ENCODE results near the gene MPRIP.

MPRIP gene

GRCh38 chr17:17104036-17104435, 61.8 kb downstream of the MPRIP start:
- Histone ChIP-seq H4K91ac (ENCODE audit: low read depth, low read length) (no peak overlapping the region), H3K9me3 (ENCODE audit: insufficient read depth, low read depth, low read length) (no peaks in the 10 kb centered on the region), H3K18ac (ENCODE audit: low read length) (no peak overlapping the region), H3K4me2 (ENCODE audit: low read length) (no peak overlapping the region), H2BK12ac (ENCODE audit: low read length) (no peak overlapping the region), H3K36me3 (ENCODE audit: control insufficient read depth in 1 of 2, insufficient read depth in 2 of 2, low read length in 2 of 2) (peaks cover 11 to 32% of the 10 kb centered on the region in 2 experiments), H3K4ac (ENCODE audit: low read depth, low read length) (no peak overlapping the region), H3K23ac (ENCODE audit: low read length) (no peak overlapping the region), H2AK5ac (ENCODE audit: low read length) (no peak overlapping the region), H3K4me1 (ENCODE audit: control insufficient read depth in 1 of 2, insufficient read depth in 2 of 2, low read length in 2 of 2) (peaks cover 0 to 7% of the 10 kb centered on the region in 2 experiments), H4K12ac (ENCODE audit: low read depth, low read length) (no peak overlapping the region), H3K79me2 (ENCODE audit: control insufficient read depth, insufficient read depth, low read length, poor library complexity) (no peaks in the 10 kb centered on the region), H3K27me3 (ENCODE audit: insufficient read depth, low read length) (no peaks in the 10 kb centered on the region), H4K8ac (ENCODE audit: low read depth, low read length) (no peak overlapping the region), H2AFZ (ENCODE audit: insufficient read depth, low read length, poor library complexity) (no peak overlapping the region), H3K79me1 (ENCODE audit: low read length) (no peaks in the 10 kb centered on the region), H3K9ac (ENCODE audit: low read length) (no peak overlapping the region), H3K14ac (ENCODE audit: low read length) (no peak overlapping the region), H3K4me3 (ENCODE audit: low read depth, low read length) (no peak overlapping the region), H2BK5ac (ENCODE audit: low read depth, low read length, poor library complexity) (no peak overlapping the region), H3K27ac (ENCODE audit: low read depth, low read length) (no peak overlapping the region), H2BK120ac (ENCODE audit: insufficient read depth, low read length, poor library complexity) (no peak overlapping the region)
- WGBS (ENCODE audit: extremely low coverage, insufficient coverage, insufficient read length) = no CpG with 5 or more reads among the region's 6 CpGs
- no peak for DNase-seq

DNA sequence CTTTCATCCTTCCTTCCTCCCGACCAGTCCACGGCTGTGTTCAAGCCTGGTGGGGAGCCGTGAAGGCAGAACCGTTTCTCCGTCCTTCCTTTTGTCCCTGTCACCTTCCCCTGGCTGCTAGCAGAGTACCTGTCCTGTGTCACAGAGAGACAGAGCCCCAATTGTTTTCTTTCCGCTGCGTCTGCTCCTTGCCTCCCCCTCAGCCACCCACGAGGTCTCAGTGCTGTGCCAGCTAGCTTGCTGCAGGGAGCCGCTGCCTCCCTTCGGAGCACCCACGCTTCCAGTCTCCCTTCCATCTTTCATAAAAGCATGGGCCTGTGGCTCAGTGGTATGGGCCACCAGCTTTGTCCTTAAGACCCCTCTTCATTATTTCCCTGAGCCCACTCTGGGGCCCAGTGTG, 62.2 kb downstream of the MPRIP start:
- Histone ChIP-seq H3K18ac (ENCODE audit: low read length) (no peak overlapping the region), H3K79me2 (ENCODE audit: control insufficient read depth, insufficient read depth, low read length, poor library complexity) (no peaks in the 10 kb centered on the region), H2BK120ac (ENCODE audit: insufficient read depth, low read length, poor library complexity) (no peak overlapping the region), H3K4me1 (ENCODE audit: control insufficient read depth in 1 of 2, insufficient read depth in 2 of 2, low read length in 2 of 2) (peaks cover 0 to 6% of the 10 kb centered on the region in 2 experiments), H3K9me3 (ENCODE audit: insufficient read depth, low read depth, low read length) (no peaks in the 10 kb centered on the region), H2BK5ac (ENCODE audit: low read depth, low read length, poor library complexity) (no peak overlapping the region), H4K8ac (ENCODE audit: low read depth, low read length) (no peak overlapping the region), H3K79me1 (ENCODE audit: low read length) (no peaks in the 10 kb centered on the region), H2BK12ac (ENCODE audit: low read length) (no peak overlapping the region), H3K14ac (ENCODE audit: low read length) (no peak overlapping the region), H3K27me3 (ENCODE audit: insufficient read depth, low read length) (no peaks in the 10 kb centered on the region), H3K9ac (ENCODE audit: low read length) (no peak overlapping the region), H3K27ac (ENCODE audit: low read depth, low read length) (no peak overlapping the region), H2AFZ (ENCODE audit: insufficient read depth, low read length, poor library complexity) (no peak overlapping the region), H3K4me2 (ENCODE audit: low read length) (no peak overlapping the region), H4K12ac (ENCODE audit: low read depth, low read length) (no peak overlapping the region), H3K4ac (ENCODE audit: low read depth, low read length) (no peak overlapping the region), H2AK5ac (ENCODE audit: low read length) (no peak overlapping the region), H3K23ac (ENCODE audit: low read length) (no peak overlapping the region), H3K4me3 (ENCODE audit: low read depth, low read length) (no peak overlapping the region), H4K91ac (ENCODE audit: low read depth, low read length) (no peak overlapping the region), H3K36me3 (ENCODE audit: control insufficient read depth in 1 of 2, insufficient read depth in 2 of 2, low read length in 2 of 2) (peaks cover 11 to 32% of the 10 kb centered on the region in 2 experiments)
- DNase-seq = no peak
- no CpG with 5 or more reads among the region's 11 CpGs for WGBS (ENCODE audit: extremely low coverage, insufficient coverage, insufficient read length)

DNA sequence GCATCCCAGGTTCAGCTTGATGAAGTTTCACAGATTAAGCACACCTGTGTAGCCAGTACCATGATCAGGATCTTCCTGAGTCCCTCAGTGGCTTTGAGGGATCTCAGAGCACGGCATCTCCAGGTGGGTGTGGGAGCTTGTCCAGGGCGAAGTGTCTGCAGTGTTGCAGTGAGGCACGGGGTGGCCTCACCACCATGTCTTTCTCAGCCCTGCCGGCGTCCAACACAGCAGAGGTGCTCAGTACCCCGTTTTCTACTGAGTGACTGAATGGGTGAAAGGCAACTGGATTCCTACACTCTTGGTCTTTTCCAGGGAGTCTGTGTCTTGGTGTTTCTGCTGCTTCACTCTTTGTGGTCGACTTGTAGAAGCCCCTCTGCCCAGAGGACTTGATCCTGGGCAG, 63.7 kb downstream of the MPRIP start:
- H4K12ac ChIP-seq (ENCODE audit: low read depth, low read length) = no peak overlapping the region
- WGBS (ENCODE audit: extremely low coverage, insufficient coverage, insufficient read length) = no CpG with 5 or more reads among the region's 7 CpGs
- no peak overlapping the region for H2BK5ac ChIP-seq (ENCODE audit: low read depth, low read length, poor library complexity)

DNA sequence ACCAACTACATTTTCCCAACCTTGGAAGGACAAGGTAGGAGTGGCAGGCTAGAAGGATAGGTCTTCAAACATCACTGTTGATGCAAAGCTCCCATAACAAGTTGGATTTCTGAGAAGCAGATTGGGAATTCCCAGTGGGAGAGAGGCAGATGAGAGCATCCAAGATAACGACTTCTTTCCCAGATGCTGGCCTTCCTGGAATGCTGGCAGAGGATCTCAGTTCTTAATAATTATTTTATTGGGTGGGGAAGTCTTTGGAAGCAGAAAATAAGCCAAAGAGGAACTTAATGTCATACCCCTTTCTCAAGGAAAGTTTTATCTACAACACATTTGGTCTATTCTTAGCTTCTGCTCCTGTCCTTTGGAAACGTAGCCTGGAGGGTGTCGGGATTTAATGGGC, 64.5 kb downstream of the MPRIP start:
- Histone ChIP-seq H3K79me1 (ENCODE audit: low read length) (no peaks in the 10 kb centered on the region), H3K36me3 (ENCODE audit: control insufficient read depth in 1 of 2, insufficient read depth in 2 of 2, low read length in 2 of 2) (peaks cover 11 to 28% of the 10 kb centered on the region in 2 experiments), H2BK12ac (ENCODE audit: low read length) (no peak overlapping the region), H4K91ac (ENCODE audit: low read depth, low read length) (no peak overlapping the region), H2AK5ac (ENCODE audit: low read length) (no peak overlapping the region), H3K18ac (ENCODE audit: low read length) (no peak overlapping the region), H4K8ac (ENCODE audit: low read depth, low read length) (no peak overlapping the region), H3K9ac (ENCODE audit: low read length) (no peak overlapping the region), H3K27me3 (ENCODE audit: insufficient read depth, low read length) (no peaks in the 10 kb centered on the region), H3K79me2 (ENCODE audit: control insufficient read depth, insufficient read depth, low read length, poor library complexity) (no peaks in the 10 kb centered on the region), H2BK5ac (ENCODE audit: low read depth, low read length, poor library complexity) (no peak overlapping the region), H3K4me1 (ENCODE audit: control insufficient read depth in 1 of 2, insufficient read depth in 2 of 2, low read length in 2 of 2) (peaks cover 0 to 6% of the 10 kb centered on the region in 2 experiments), H2AFZ (ENCODE audit: insufficient read depth, low read length, poor library complexity) (no peak overlapping the region), H3K9me3 (ENCODE audit: insufficient read depth, low read depth, low read length) (no peaks in the 10 kb centered on the region), H3K4me2 (ENCODE audit: low read length) (no peak overlapping the region), H3K14ac (ENCODE audit: low read length) (no peak overlapping the region), H2BK120ac (ENCODE audit: insufficient read depth, low read length, poor library complexity) (no peak overlapping the region), H3K4me3 (ENCODE audit: low read depth, low read length) (no peak overlapping the region), H3K23ac (ENCODE audit: low read length) (no peak overlapping the region), H3K4ac (ENCODE audit: low read depth, low read length) (no peak overlapping the region), H4K12ac (ENCODE audit: low read depth, low read length) (no peak overlapping the region), H3K27ac (ENCODE audit: low read depth, low read length) (no peak overlapping the region)
- DNase-seq = no peak
- WGBS (ENCODE audit: extremely low coverage, insufficient coverage, insufficient read length) = no CpG with 5 or more reads among the region's 3 CpGs

More for the DNA sequence above, 63.7 kb downstream of the MPRIP start:
- H3K23ac ChIP-seq (ENCODE audit: low read length) = no peak overlapping the region
- no peak overlapping the region for H2AK5ac ChIP-seq (ENCODE audit: low read length)
- no peaks in the 10 kb centered on the region for H3K9me3 ChIP-seq (ENCODE audit: insufficient read depth, low read depth, low read length)
- no peak overlapping the region for H3K4ac ChIP-seq (ENCODE audit: low read depth, low read length)
- H3K4me3 ChIP-seq (ENCODE audit: low read depth, low read length) = no peak overlapping the region
- no peak overlapping the region for H3K14ac ChIP-seq (ENCODE audit: low read length)
- H3K9ac ChIP-seq (ENCODE audit: low read length) = no peak overlapping the region
- no peaks in the 10 kb centered on the region for H3K27me3 ChIP-seq (ENCODE audit: insufficient read depth, low read length)
- H4K91ac ChIP-seq (ENCODE audit: low read depth, low read length) = no peak overlapping the region
- H2BK120ac ChIP-seq (ENCODE audit: insufficient read depth, low read length, poor library complexity) = no peak overlapping the region
- H3K4me1 ChIP-seq (ENCODE audit: control insufficient read depth in 1 of 2, insufficient read depth in 2 of 2, low read length in 2 of 2) = peaks cover 0 to 6% of the 10 kb centered on the region in 2 experiments
- no peak overlapping the region for H3K27ac ChIP-seq (ENCODE audit: low read depth, low read length)
- no peak overlapping the region for H2AFZ ChIP-seq (ENCODE audit: insufficient read depth, low read length, poor library complexity)
- peaks cover 11 to 25% of the 10 kb centered on the region in 2 experiments for H3K36me3 ChIP-seq (ENCODE audit: control insufficient read depth in 1 of 2, insufficient read depth in 2 of 2, low read length in 2 of 2)
- no peak overlapping the region for H2BK12ac ChIP-seq (ENCODE audit: low read length)
- H4K8ac ChIP-seq (ENCODE audit: low read depth, low read length) = no peak overlapping the region
- no peak for DNase-seq
- H3K18ac ChIP-seq (ENCODE audit: low read length) = no peak overlapping the region
- no peak overlapping the region for H3K4me2 ChIP-seq (ENCODE audit: low read length)
- no peaks in the 10 kb centered on the region for H3K79me2 ChIP-seq (ENCODE audit: control insufficient read depth, insufficient read depth, low read length, poor library complexity)
- H3K79me1 ChIP-seq (ENCODE audit: low read length) = no peaks in the 10 kb centered on the region

Measured in trophoblast cell (in vitro differentiated cells and primary cell).